ENCODE measurements around the gene SERPINE2.
"Not testable (repeated sequence)": the region's sequence is repeated elsewhere in the genome, so short reads cannot be mapped to it uniquely, and the experiment has no call there.

SERPINE2 gene

DNA sequence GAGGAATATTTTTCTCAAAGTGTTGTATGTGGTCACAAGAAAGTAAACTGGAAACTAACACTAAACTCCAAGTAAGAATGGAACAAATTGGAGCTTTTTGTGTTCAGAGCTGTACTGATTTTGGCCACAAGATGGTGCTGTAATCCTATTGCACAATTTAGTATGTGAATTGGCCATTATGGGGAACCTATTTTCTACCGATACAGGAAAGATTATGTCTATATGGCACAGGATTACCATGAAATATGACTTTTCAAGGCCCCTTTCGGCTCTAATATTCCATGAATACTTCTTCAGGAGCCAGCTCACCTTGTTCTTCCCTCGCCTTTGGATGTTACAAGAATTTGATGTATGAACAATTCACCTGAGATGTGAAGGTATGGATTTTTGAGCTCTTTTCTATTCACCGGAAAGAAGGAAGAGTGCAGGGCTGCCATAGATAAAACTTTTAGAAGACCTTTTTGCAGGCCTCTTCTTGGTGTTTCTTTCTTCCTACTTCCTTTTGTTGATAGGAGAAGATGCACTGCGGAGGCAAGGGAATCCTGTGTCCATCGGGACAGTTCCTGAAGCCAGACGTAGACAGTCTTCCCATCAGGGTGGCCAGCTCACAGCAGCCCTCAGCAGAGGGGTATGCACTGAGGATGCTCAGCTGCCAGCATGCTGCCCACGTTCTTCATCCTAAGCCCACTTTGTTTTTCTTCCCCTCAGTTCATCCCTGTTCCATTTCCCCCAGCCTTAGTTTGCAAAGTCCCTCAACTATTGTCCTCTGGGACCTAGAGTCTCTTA lies 68.5 kb downstream of the SERPINE2 start:
- peak; percentile 67 for DNase-seq

GRCh38 chr2:223969856-223970255 lies 69.2 kb downstream of the SERPINE2 start:
- no peak for DNase-seq

- DNase-seq, result no peak
Measured at GRCh38 chr2:223969315-223969714, 69.8 kb downstream of the SERPINE2 start.

GRCh38 chr2:223967981-223968380 lies 71.1 kb downstream of the SERPINE2 start:
- no peak for DNase-seq

GRCh38 chr2:223959688-223960087 lies 79.4 kb downstream of the SERPINE2 start:
- no peak for DNase-seq

- peak; percentile 97 for DNase-seq
Measured at GRCh38 chr2:223957092-223957851, 81.8 kb downstream of the SERPINE2 start, which contains the start of gene MRPL44. Gene MRPL44 (plus strand): TSS chr2:223957463. CDS start chr2:223957473, 10 bp downstream.

- peak; percentile 50 for DNase-seq
Measured at GRCh38 chr2:223956300-223956699, 82.8 kb downstream of the SERPINE2 start.

GRCh38 chr2:223954401-223954800 lies 84.7 kb downstream of the SERPINE2 start:
- no peak for DNase-seq

GRCh38 chr2:223952280-223952968 lies 86.7 kb downstream of the SERPINE2 start:
- no peak for DNase-seq

DNA sequence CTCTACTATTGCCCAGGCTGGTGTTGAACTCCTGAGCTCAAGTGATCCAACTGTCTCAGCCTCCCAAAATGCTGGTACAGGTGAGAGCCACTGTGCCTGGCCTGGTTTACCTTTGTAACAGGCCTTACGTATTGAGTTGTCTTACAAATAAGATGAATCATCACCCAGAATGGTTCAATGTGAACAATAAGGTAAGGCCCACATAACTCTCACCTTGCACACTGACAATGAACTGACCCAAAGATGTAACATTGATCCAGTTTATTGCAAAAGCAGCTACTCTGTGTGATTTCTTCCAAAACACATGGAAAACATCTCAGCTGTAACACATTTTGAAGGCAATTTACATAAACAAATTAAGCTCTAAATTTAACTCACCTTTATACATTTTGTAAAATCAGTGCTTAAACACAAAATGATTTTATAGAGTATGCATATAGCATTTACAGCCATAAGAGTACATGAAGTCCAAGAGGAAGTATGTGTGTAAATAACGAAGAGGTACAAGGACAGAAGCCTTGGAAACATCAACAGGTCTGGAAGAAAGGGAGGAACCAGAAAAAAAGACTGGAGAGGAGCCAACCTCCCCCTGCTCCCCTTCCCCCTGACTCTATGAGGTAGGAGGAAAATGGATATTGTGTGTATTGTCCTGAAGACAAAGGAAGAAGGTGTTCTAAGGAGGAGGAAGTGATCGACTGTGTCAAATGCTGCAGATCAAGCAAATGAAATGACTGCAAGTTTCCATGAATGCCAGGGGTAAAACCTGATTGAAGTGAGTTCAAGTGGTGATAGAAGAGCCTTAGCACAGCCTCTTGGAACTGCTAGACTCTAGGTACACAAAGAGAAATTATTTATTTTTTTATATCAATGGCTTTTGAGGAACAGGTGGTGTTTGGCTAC lies 88.4 kb downstream of the SERPINE2 start:
- DNase-seq, result no peak

DNA sequence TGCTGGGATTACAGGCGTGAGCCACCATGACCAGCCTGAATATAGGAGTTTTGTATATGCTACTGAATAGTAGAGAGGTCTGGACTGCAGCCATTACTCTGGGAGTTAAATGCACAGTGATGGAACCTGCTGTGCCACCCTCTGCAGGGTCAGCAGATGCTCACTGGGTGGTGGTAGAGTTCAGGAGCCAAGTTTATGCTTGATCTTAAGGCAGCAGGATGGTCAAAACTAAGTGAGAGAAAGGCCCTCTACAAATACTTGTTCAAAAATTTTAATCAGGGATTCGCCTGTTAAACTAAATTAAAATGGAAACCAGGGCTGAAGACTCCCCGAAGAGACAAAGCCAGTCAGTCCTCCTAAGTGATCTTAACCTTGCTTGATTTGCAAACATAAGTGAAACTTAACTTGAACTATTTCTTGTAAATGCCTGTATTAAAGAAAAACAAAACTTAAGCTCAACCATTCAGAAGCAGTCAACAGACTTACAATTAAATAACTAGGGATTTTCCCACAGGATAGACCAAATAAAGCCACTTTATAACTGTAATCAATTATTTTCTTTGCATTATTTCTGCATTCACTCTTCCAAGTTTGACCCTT lies 89.7 kb downstream of the SERPINE2 start:
- no peak for DNase-seq

DNA sequence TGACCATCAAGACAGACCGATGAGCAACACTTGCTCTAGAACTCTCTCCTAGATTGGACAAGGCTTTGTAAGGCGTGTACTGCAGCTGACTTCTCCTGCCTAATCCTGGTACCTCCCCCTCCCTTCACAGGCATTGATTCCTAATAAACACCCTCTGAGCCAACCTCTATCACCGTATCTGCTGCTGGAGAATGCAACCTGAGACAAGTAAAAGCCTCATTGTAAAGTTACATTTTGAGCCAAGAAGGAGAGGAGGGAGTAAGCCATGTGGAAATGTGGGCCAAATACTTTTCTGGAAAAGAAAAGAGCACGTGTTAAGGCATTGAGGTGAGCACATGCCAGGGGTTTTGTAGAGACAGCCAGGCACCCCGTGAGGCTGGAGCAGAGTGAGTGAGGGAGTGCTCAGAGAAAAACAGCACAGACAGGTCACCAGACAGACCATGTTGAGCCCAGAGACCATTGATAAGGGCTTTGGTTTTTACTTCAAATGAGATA lies 91.3 kb downstream of the SERPINE2 start:
- no peak for DNase-seq

GRCh38 chr2:223945755-223946154 lies 93.3 kb downstream of the SERPINE2 start:
- DNase-seq, result no peak

DNA sequence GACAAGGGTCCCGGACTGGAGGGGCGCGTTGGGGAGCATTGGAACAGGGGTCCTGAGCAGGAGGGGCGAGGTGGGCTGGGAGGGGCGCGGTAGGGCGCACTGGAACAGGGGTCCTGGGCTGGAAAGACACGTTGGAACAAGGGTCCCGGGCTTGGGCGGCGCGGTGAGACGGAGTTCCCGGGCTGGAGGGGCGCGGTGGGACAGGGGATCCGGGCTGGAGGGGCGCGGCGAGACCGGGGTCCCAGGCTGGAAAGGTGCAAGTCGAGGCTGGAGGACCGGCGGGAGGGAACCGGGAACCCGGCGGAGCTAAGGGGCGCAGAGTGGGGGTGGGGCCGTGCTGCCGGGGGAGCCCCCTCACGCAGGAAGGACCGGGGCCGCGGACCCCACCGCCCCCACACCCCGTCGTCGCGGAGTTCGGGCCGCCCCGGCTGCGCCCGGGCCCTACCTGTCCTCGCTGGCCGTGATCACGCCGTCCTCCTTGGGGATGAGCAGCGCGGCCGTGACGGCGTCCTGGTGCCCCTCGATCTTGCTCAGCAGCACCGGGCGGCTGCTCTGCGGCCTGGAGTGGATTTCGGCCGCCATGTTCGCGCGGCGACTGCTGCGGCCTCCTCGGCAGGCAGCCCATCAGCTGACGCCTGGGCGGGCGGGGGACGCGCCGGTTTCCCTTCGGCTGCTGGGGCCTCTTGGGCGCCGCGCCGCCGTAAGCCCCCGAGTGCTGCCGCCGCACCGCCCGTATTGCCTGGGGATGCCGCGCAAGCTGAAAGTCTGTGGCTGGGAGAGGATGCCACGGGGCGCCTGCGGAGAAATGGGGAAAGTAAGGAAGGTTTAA lies 94.2 kb downstream of the SERPINE2 start, which contains the start of gene WDFY1:
WDFY1 (minus strand) TSS at position 633 of the 829 bp plus-strand sequence; CDS start at position 582, 51 bp downstream.
- peak; percentile 88 for DNase-seq

DNA sequence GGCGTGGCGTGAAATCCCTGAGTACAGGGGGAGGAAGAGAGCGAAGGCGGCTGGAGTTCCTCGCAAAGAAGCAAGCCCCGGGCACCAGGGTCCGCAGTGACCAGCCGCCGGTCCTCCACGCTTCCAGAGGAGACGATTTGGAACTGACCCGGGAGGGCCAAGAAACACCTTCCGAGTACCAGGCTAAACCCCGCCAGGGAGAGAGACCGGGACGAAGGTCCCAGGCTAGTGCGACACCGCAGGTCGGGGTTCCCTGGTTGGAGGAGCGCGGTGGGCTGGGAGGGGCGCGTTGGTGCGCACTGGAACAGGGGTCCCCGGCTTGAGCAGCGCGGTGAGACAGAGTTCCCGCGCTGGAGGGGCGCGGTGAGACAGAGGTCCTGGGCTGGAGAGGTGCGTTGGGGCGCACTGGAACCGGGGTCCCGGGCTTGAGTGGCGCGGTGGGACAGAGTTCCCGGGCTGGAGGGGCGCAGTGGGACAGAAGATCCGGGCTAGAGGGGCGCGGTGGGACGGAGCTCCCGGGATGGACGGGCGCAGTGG lies 94.9 kb downstream of the SERPINE2 start:
- DNase-seq, result peak; percentile 43

GRCh38 chr2:223943561-223944008 lies 95.5 kb downstream of the SERPINE2 start:
- DNase-seq, result no peak

DNA sequence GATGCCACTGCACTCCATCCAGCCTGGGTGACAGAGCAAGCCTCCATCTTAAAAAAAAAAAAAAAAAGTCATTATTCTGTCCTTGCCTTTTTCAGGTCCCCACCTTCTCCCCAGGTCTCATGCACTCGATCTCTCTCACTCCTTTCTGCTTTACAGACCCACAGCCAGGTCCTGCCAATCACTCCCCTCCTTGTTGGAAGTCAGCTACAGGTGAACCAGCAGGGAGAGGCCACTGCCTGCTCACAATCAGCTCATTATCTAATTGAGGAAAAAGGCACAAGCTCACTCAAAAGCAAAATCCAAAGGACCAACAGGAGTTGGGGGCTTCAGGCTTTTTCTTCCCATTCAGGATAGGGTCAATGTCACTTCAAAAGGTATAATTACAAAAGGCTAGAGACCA lies 96.0 kb downstream of the SERPINE2 start:
- no peak for DNase-seq

GRCh38 chr2:223941579-223942277 lies 97.4 kb downstream of the SERPINE2 start:
- peak; percentile 96 for DNase-seq

GRCh38 chr2:223939438-223939837 lies 99.6 kb downstream of the SERPINE2 start:
- DNase-seq, result not testable (repeated sequence)

GRCh38 chr2:223937535-223937934 lies 101.6 kb downstream of the SERPINE2 start:
- DNase-seq, result no peak

Data from activated CD4-positive, alpha-beta T cell treated with anti-CD3 and anti-CD28 coated beads, Interleukin-2, amount 50 U/mL, for 16 hours (primary cell).